Mesenchymal stem cell (in vitro differentiated cells and primary cell): ENCODE results near the gene TENT5D. TPM values are rescaled to one million over a fixed set of nuclear protein-coding genes. Genes with fewer than 3 reads are reported as not detected.
"Not testable (repeated sequence)": the region's sequence is repeated elsewhere in the genome, so short reads cannot be mapped to it uniquely, and the experiment has no call there.

Experiments used
- DNase-seq: peaks from one replicate; pipeline ENCODE4 v3.0.0-alpha.2; 2013
- H2AFZ ChIP-seq: one replicate; pipeline ENCODE4 v1.6.1; 2013; ENCODE audit warnings: low read depth, mild to moderate bottlenecking, control low read depth, inconsistent platforms, low read length, moderate library complexity
- H2AK5ac ChIP-seq: 2 replicates; pipeline ENCODE4 v1.6.1; 2013; ENCODE audit warnings: low read length, moderate library complexity, mild to moderate bottlenecking, inconsistent platforms; ENCODE audit not compliant: severe bottlenecking
- H2BK120ac ChIP-seq: one replicate; pipeline ENCODE4 v1.6.1; 2013; ENCODE audit warnings: low read depth, mild to moderate bottlenecking, inconsistent platforms, low read length, moderate library complexity
- H2BK12ac ChIP-seq, 2 experiments: one replicate each; pipeline ENCODE4 v1.6.1; 2013; ENCODE audit warnings: inconsistent platforms in 2 of 2, low read length in 2 of 2, mild to moderate bottlenecking in 2 of 2, moderate library complexity in 2 of 2, control low read depth in 1 of 2
- H2BK15ac ChIP-seq: one replicate; pipeline ENCODE4 v1.6.1; 2013; ENCODE audit warnings: mild to moderate bottlenecking, low read depth, inconsistent platforms; ENCODE audit not compliant: poor library complexity, severe bottlenecking
- H2BK5ac ChIP-seq: 2 replicates; pipeline ENCODE4 v1.6.1; 2013; ENCODE audit warnings: low read depth, mild to moderate bottlenecking, low read length, control low read depth, inconsistent platforms; ENCODE audit not compliant: poor library complexity, severe bottlenecking
- H3K14ac ChIP-seq, 2 experiments: one replicate each; pipeline ENCODE4 v1.6.1; 2013; ENCODE audit warnings: inconsistent platforms in 2 of 2, low read length in 2 of 2, control low read depth in 1 of 2, mild to moderate bottlenecking in 1 of 2, moderate library complexity in 1 of 2
- H3K18ac ChIP-seq, 2 experiments: one replicate each; pipeline ENCODE4 v1.6.1; 2013; ENCODE audit warnings: inconsistent platforms in 2 of 2, low read length in 2 of 2, control low read depth in 1 of 2, low read depth in 1 of 2, mild to moderate bottlenecking in 1 of 2
- H3K23ac ChIP-seq, 2 experiments: one replicate each; pipeline ENCODE4 v1.6.1; 2013; ENCODE audit warnings: inconsistent platforms in 2 of 2, low read length in 2 of 2, mild to moderate bottlenecking in 2 of 2, moderate library complexity in 2 of 2, control low read depth in 1 of 2
- H3K27ac ChIP-seq: 2 replicates; pipeline ENCODE4 v1.5.1; 2013; ENCODE audit warnings: mild to moderate bottlenecking, moderate library complexity, low read length, control low read depth, inconsistent platforms; ENCODE audit not compliant: poor library complexity, severe bottlenecking
- H3K27me3 ChIP-seq, 2 experiments: 2 replicates each; pipeline versions ENCODE4 v1.6.1 to v1.7.0; 2013; ENCODE audit warnings: low read length in 2 of 2, mild to moderate bottlenecking in 2 of 2, moderate library complexity in 2 of 2, control low read depth in 1 of 2, inconsistent platforms in 1 of 2; ENCODE audit not compliant: control insufficient read depth in 1 of 2, insufficient read depth in 1 of 2
- H3K36me3 ChIP-seq, 2 experiments: 2 replicates each; pipeline versions ENCODE4 v1.6.1 to v1.7.0; 2013; ENCODE audit warnings: low read length in 2 of 2, control low read depth in 1 of 2, inconsistent platforms in 1 of 2, low read depth in 1 of 2, mild to moderate bottlenecking in 1 of 2; ENCODE audit not compliant: insufficient read depth in 2 of 2, control insufficient read depth in 1 of 2
- H3K4ac ChIP-seq, 2 experiments: one replicate each; pipeline ENCODE4 v1.6.1; 2013; ENCODE audit warnings: inconsistent platforms in 2 of 2, low read length in 2 of 2, mild to moderate bottlenecking in 2 of 2, moderate library complexity in 2 of 2, control low read depth in 1 of 2, low read depth in 1 of 2
- H3K4me1 ChIP-seq: 2 replicates; pipeline ENCODE4 v1.6.1; 2013; ENCODE audit warnings: low read depth, low read length, control low read depth; ENCODE audit not compliant: control insufficient read depth, insufficient read depth
- H3K4me2 ChIP-seq: 2 replicates; pipeline ENCODE4 v1.6.1; 2013; ENCODE audit warnings: low read length, mild to moderate bottlenecking, inconsistent platforms; ENCODE audit not compliant: poor library complexity, severe bottlenecking
- H3K4me3 ChIP-seq, 2 experiments: 2 replicates each; pipeline versions ENCODE4 v1.5.1 to v1.7.0; 2013; ENCODE audit warnings: low read length in 2 of 2, mild to moderate bottlenecking in 2 of 2, control low read depth in 1 of 2, low read depth in 1 of 2; ENCODE audit not compliant: insufficient read depth in 1 of 2
- H3K79me1 ChIP-seq: replicated peaks from 2 replicates; pipeline ENCODE4 v1.6.1; 2013; ENCODE audit warnings: mild to moderate bottlenecking, control low read depth, low read length, inconsistent platforms; ENCODE audit not compliant: poor library complexity, severe bottlenecking
- H3K9ac ChIP-seq: 2 replicates; pipeline ENCODE4 v1.7.0; 2013; ENCODE audit warnings: mild to moderate bottlenecking, low read length, moderate library complexity
- H3K9me3 ChIP-seq: 2 replicates; pipeline ENCODE4 v1.7.0; 2013; ENCODE audit warnings: mild to moderate bottlenecking, low read length; ENCODE audit not compliant: control insufficient read depth
- H4K8ac ChIP-seq: one replicate; pipeline ENCODE4 v1.6.1; 2013; ENCODE audit warnings: inconsistent platforms, mild to moderate bottlenecking, low read length, moderate library complexity
- H4K91ac ChIP-seq: one replicate; pipeline ENCODE4 v1.6.1; 2013; ENCODE audit warnings: mild to moderate bottlenecking, low read length, inconsistent platforms
- WGBS: methylation state at CpG from one replicate; pipeline ENCODE4 v1.1.7; 2013; ENCODE audit warnings: mixed read lengths; 5-methylcytosine and 5-hydroxymethylcytosine counted together
- polyA plus RNA-seq, 2 experiments: library from polyadenylated mRNA; stranded (reverse); fragments of 200-250 nt; gene quantifications; one replicate each; pipeline ENCODE4 v1.2.3, GENCODE V29; 2013

Gene TENT5D
- polyA plus RNA-seq (2013, experiment 1 of 2): not detected
- polyA plus RNA-seq (2013, experiment 2 of 2): not detected

- Histone ChIP-seq H2BK5ac (no peak within 1 kb of the TSS), H3K9ac (no peak within 1 kb of the TSS), H2AK5ac (no peak within 1 kb of the TSS), H3K4me1 (no peaks in the 10 kb centered on the region), H4K8ac (no peak within 1 kb of the TSS), H3K4me3 (no peak within 1 kb of the TSS), H3K4ac (no peak within 1 kb of the TSS), H2BK120ac (no peak within 1 kb of the TSS), H3K36me3 (no peaks in the 10 kb centered on the region), H2AFZ (no peak within 1 kb of the TSS), H3K9me3 (peaks cover 14% of the 10 kb centered on the region), H2BK12ac (no peak within 1 kb of the TSS), H4K91ac (no peak within 1 kb of the TSS), H3K27ac (no peak within 1 kb of the TSS), H3K23ac (no peak within 1 kb of the TSS), H3K18ac (no peak within 1 kb of the TSS), H3K79me1 (no peaks in the 10 kb centered on the region), H3K14ac (no peak within 1 kb of the TSS), H3K4me2 (no peak within 1 kb of the TSS), H3K27me3 (no peaks in the 10 kb centered on the region), H2BK15ac (no peak within 1 kb of the TSS)
- no peak for DNase-seq
Measured at GRCh38 chrX:80420147-80420546, at the start of gene TENT5D. Gene TENT5D, plus strand, starts transcription at chrX:80420447. Its CDS starts 22,093 bp downstream, at chrX:80442540.

- H2AK5ac ChIP-seq, H2BK120ac ChIP-seq, H4K8ac ChIP-seq, H3K14ac ChIP-seq, H2AFZ ChIP-seq, H3K27me3 ChIP-seq, H3K27ac ChIP-seq, H3K4me2 ChIP-seq, H2BK15ac ChIP-seq, DNase-seq, H4K91ac ChIP-seq, H2BK5ac ChIP-seq, H3K9ac ChIP-seq, H3K4me3 ChIP-seq, H3K36me3 ChIP-seq, H3K9me3 ChIP-seq, H3K23ac ChIP-seq, H3K4ac ChIP-seq, H3K4me1 ChIP-seq, H2BK12ac ChIP-seq, H3K79me1 ChIP-seq, H3K18ac ChIP-seq: not testable (repeated sequence)
- WGBS: no CpG with 5 or more reads among the region's 1 CpG
Measured at GRCh38 chrX:80385651-80386050, 34.6 kb upstream of the TENT5D start.

- WGBS: 75% methylated on average over 1 of the region's 1 CpG
Measured at GRCh38 chrX:80388206-80388605, 32.0 kb upstream of the TENT5D start.

GRCh38 chrX:80412042-80412441 lies 8.2 kb upstream of the TENT5D start:
- DNase-seq: no peak
- Histone ChIP-seq H2AFZ (no peak overlapping the region), H3K18ac (no peak overlapping the region), H3K79me1 (no peaks in the 10 kb centered on the region), H3K9ac (no peak overlapping the region), H3K4me2 (no peak overlapping the region), H3K27me3 (no peaks in the 10 kb centered on the region), H3K4me1 (no peaks in the 10 kb centered on the region), H3K4me3 (no peak overlapping the region), H3K23ac (no peak overlapping the region), H3K27ac (no peak overlapping the region), H3K9me3 (peaks cover 5% of the 10 kb centered on the region), H2BK15ac (no peak overlapping the region), H2BK120ac (no peak overlapping the region), H3K4ac (no peak overlapping the region), H4K8ac (no peak overlapping the region), H4K91ac (no peak overlapping the region), H3K36me3 (no peaks in the 10 kb centered on the region), H2AK5ac (no peak overlapping the region), H3K14ac (no peak overlapping the region), H2BK12ac (no peak overlapping the region), H2BK5ac (no peak overlapping the region)
- 75% methylated on average over 6 of the region's 6 CpGs for WGBS

More at GRCh38 chrX:80388206-80388605, 32.0 kb upstream of the TENT5D start:
- Histone ChIP-seq H3K27me3 (no peaks in the 10 kb centered on the region), H3K36me3 (no peaks in the 10 kb centered on the region), H3K4me2 (no peak overlapping the region), H4K8ac (no peak overlapping the region), H3K18ac (no peak overlapping the region), H2BK12ac (no peak overlapping the region), H2BK5ac (no peak overlapping the region), H3K27ac (no peak overlapping the region), H4K91ac (no peak overlapping the region), H3K4me3 (no peak overlapping the region), H3K79me1 (no peaks in the 10 kb centered on the region), H3K9me3 (no peaks in the 10 kb centered on the region), H3K4me1 (no peaks in the 10 kb centered on the region), H3K23ac (no peak overlapping the region), H2BK15ac (no peak overlapping the region), H2AK5ac (no peak overlapping the region), H3K4ac (no peak overlapping the region), H2AFZ (no peak overlapping the region), H2BK120ac (no peak overlapping the region), H3K14ac (no peak overlapping the region), H3K9ac (peak overlapping the region; percentile 43)
- DNase-seq: no peak
